ENCODE data around the gene ATXN7L2.

- TF ChIP-seq, protein P1, sequence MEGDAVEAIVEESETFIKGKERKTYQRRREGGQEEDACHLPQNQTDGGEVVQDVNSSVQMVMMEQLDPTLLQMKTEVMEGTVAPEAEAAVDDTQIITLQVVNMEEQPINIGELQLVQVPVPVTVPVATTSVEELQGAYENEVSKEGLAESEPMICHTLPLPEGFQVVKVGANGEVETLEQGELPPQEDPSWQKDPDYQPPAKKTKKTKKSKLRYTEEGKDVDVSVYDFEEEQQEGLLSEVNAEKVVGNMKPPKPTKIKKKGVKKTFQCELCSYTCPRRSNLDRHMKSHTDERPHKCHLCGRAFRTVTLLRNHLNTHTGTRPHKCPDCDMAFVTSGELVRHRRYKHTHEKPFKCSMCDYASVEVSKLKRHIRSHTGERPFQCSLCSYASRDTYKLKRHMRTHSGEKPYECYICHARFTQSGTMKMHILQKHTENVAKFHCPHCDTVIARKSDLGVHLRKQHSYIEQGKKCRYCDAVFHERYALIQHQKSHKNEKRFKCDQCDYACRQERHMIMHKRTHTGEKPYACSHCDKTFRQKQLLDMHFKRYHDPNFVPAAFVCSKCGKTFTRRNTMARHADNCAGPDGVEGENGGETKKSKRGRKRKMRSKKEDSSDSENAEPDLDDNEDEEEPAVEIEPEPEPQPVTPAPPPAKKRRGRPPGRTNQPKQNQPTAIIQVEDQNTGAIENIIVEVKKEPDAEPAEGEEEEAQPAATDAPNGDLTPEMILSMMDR (IDR thresholded peaks at IDR 0.05; ENCODE audit: low read length): no peak
- TF ChIP-seq EZH2phosphoT487 (IDR thresholded peaks at IDR 0.05; ENCODE audit: low read length) (no peak), EZH2 (optimal IDR thresholded peaks at IDR 0.05; ENCODE audit: low read depth, low read length) (no peak)
These were observed 48.2 kb downstream of the ATXN7L2 start for GRCh38 chr1:109531826-109532364.

All from MM.1S (cell line).